GM18909 (cell line): ENCODE data around the gene GALNT17.

Experiments used
- ATAC-seq: cut with Tn5 transposase; IDR thresholded peaks from one replicate; pipeline ENCODE4 v1.9.1; 2021; ENCODE audit warnings: mild to moderate bottlenecking; ENCODE audit not compliant: unreplicated experiment, poor library complexity

GALNT17 gene

GRCh38 chr7:71326595-71326994 is 194.7 kb downstream of the GALNT17 start:
- no peak for ATAC-seq

- no peak for ATAC-seq
Measured at GRCh38 chr7:71327946-71328345, 196.0 kb downstream of the GALNT17 start.

GRCh38 chr7:71329030-71329660 is 197.2 kb downstream of the GALNT17 start:
- ATAC-seq = no peak

- no peak for ATAC-seq
Measured at GRCh38 chr7:71332207-71332606, 200.3 kb downstream of the GALNT17 start.

- ATAC-seq = no peak
Measured at GRCh38 chr7:71334541-71334940, 202.6 kb downstream of the GALNT17 start.

GRCh38 chr7:71338866-71339265 is 206.9 kb downstream of the GALNT17 start:
- ATAC-seq = no peak

- no peak for ATAC-seq
Measured at GRCh38 chr7:71339924-71340323, 208.0 kb downstream of the GALNT17 start.

GRCh38 chr7:71342202-71342601 is 210.3 kb downstream of the GALNT17 start:
- no peak for ATAC-seq

GRCh38 chr7:71343039-71343438 is 211.1 kb downstream of the GALNT17 start:
- ATAC-seq = no peak

- no peak for ATAC-seq
Measured at GRCh38 chr7:71343892-71344291, 211.9 kb downstream of the GALNT17 start.

GRCh38 chr7:71345117-71345884 is 213.4 kb downstream of the GALNT17 start:
- ATAC-seq = no peak

GRCh38 chr7:71348821-71349681 is 217.1 kb downstream of the GALNT17 start:
- no peak for ATAC-seq

- ATAC-seq = no peak
Measured at GRCh38 chr7:71349682-71350481, 217.9 kb downstream of the GALNT17 start.

GRCh38 chr7:71350680-71351079 is 218.7 kb downstream of the GALNT17 start:
- no peak for ATAC-seq

GRCh38 chr7:71354716-71355115 is 222.8 kb downstream of the GALNT17 start:
- ATAC-seq = no peak

- ATAC-seq = no peak
Measured at GRCh38 chr7:71361451-71362032, 229.6 kb downstream of the GALNT17 start.

- no peak for ATAC-seq
Measured at GRCh38 chr7:71362240-71362639, 230.3 kb downstream of the GALNT17 start.

- ATAC-seq = no peak
Measured at GRCh38 chr7:71363223-71363622, 231.3 kb downstream of the GALNT17 start.

GRCh38 chr7:71363627-71364026 is 231.7 kb downstream of the GALNT17 start:
- no peak for ATAC-seq

GRCh38 chr7:71364551-71364950 is 232.6 kb downstream of the GALNT17 start:
- no peak for ATAC-seq
